ENCODE data around the gene MYO18A.

MYO18A gene

GRCh38 chr17:29196769-29197515 is 16.7 kb upstream of the MYO18A start:
- peaks cover 0 to 9% (median 0%) of the 10 kb centered on the region in 5 donors for H3K4me1 ChIP-seq (ENCODE audit: control insufficient read depth in 5 of 5, insufficient read depth in 5 of 5, low read length in 5 of 5)
- no peaks in the 10 kb centered on the region for H3K9me3 ChIP-seq (ENCODE audit: control insufficient read depth in 5 of 5, low read length in 5 of 5)

GRCh38 chr17:29195465-29196081 is 15.4 kb upstream of the MYO18A start:
- peaks cover 0 to 9% (median 0%) of the 10 kb centered on the region in 5 donors for H3K4me1 ChIP-seq (ENCODE audit: control insufficient read depth in 5 of 5, insufficient read depth in 5 of 5, low read length in 5 of 5)
- H3K27me3 ChIP-seq (ENCODE audit: control insufficient read depth in 5 of 5, insufficient read depth in 4 of 5, low read length in 5 of 5) = peaks cover 0 to 6% (median 0%) of the 10 kb centered on the region in 5 donors
- peak overlapping the region in 1 of 5 donors; percentile 25 for H3K4me3 ChIP-seq (ENCODE audit: low read depth in 1 of 5, low read length in 5 of 5)
- H3K9me3 ChIP-seq (ENCODE audit: control insufficient read depth in 5 of 5, low read length in 5 of 5) = no peaks in the 10 kb centered on the region
- H3K36me3 ChIP-seq (ENCODE audit: control insufficient read depth in 5 of 5, insufficient read depth in 5 of 5, low read length in 5 of 5) = no peaks in the 10 kb centered on the region
- no peak overlapping the region for H3K9ac ChIP-seq (ENCODE audit: low read length in 5 of 5)
- no peak overlapping the region for H3K27ac ChIP-seq (ENCODE audit: low read depth, low read length)

More at GRCh38 chr17:29196769-29197515, 16.7 kb upstream of the MYO18A start:
- H3K36me3 ChIP-seq (ENCODE audit: control insufficient read depth in 5 of 5, insufficient read depth in 5 of 5, low read length in 5 of 5) = no peaks in the 10 kb centered on the region
- H3K9ac ChIP-seq (ENCODE audit: low read length in 5 of 5) = no peak overlapping the region
- peaks cover 0 to 6% (median 0%) of the 10 kb centered on the region in 5 donors for H3K27me3 ChIP-seq (ENCODE audit: control insufficient read depth in 5 of 5, insufficient read depth in 4 of 5, low read length in 5 of 5)
- H3K27ac ChIP-seq (ENCODE audit: low read depth, low read length) = no peak overlapping the region
- no peak overlapping the region for H3K4me3 ChIP-seq (ENCODE audit: low read depth in 1 of 5, low read length in 5 of 5)

GRCh38 chr17:29194669-29195068 is 14.5 kb upstream of the MYO18A start:
- Histone ChIP-seq H3K4me3 (ENCODE audit: low read depth in 1 of 5, low read length in 5 of 5) (no peak overlapping the region), H3K9ac (ENCODE audit: low read length in 5 of 5) (no peak overlapping the region), H3K4me1 (ENCODE audit: control insufficient read depth in 5 of 5, insufficient read depth in 5 of 5, low read length in 5 of 5) (peaks cover 0 to 9% (median 0%) of the 10 kb centered on the region in 5 donors), H3K9me3 (ENCODE audit: control insufficient read depth in 5 of 5, low read length in 5 of 5) (no peaks in the 10 kb centered on the region), H3K27ac (ENCODE audit: low read depth, low read length) (no peak overlapping the region), H3K36me3 (ENCODE audit: control insufficient read depth in 5 of 5, insufficient read depth in 5 of 5, low read length in 5 of 5) (no peaks in the 10 kb centered on the region), H3K27me3 (ENCODE audit: control insufficient read depth in 5 of 5, insufficient read depth in 4 of 5, low read length in 5 of 5) (peaks cover 0 to 6% (median 0%) of the 10 kb centered on the region in 5 donors)

- Histone ChIP-seq H3K27ac (ENCODE audit: low read depth, low read length) (no peak overlapping the region), H3K9ac (ENCODE audit: low read length in 5 of 5) (no peak overlapping the region), H3K9me3 (ENCODE audit: control insufficient read depth in 5 of 5, low read length in 5 of 5) (no peaks in the 10 kb centered on the region), H3K36me3 (ENCODE audit: control insufficient read depth in 5 of 5, insufficient read depth in 5 of 5, low read length in 5 of 5) (no peaks in the 10 kb centered on the region), H3K27me3 (ENCODE audit: control insufficient read depth in 5 of 5, insufficient read depth in 4 of 5, low read length in 5 of 5) (peaks cover 0 to 6% (median 0%) of the 10 kb centered on the region in 5 donors), H3K4me1 (ENCODE audit: control insufficient read depth in 5 of 5, insufficient read depth in 5 of 5, low read length in 5 of 5) (peaks cover 0 to 9% (median 0%) of the 10 kb centered on the region in 5 donors), H3K4me3 (ENCODE audit: low read depth in 1 of 5, low read length in 5 of 5) (no peak overlapping the region)
These were observed 12.9 kb upstream of the MYO18A start for GRCh38 chr17:29193146-29193545.

GRCh38 chr17:29190592-29191207 is 10.5 kb upstream of the MYO18A start:
- no peak overlapping the region for H3K27ac ChIP-seq (ENCODE audit: low read depth, low read length)
- H3K4me1 ChIP-seq (ENCODE audit: control insufficient read depth in 5 of 5, insufficient read depth in 5 of 5, low read length in 5 of 5) = peaks cover 0 to 5% (median 0%) of the 10 kb centered on the region in 5 donors
- no peak overlapping the region for H3K9ac ChIP-seq (ENCODE audit: low read length in 5 of 5)

GRCh38 chr17:29190039-29190438 is 9.8 kb upstream of the MYO18A start:
- Histone ChIP-seq H3K4me3 (ENCODE audit: low read depth in 1 of 5, low read length in 5 of 5) (no peak overlapping the region), H3K27ac (ENCODE audit: low read depth, low read length) (no peak overlapping the region), H3K27me3 (ENCODE audit: control insufficient read depth in 5 of 5, insufficient read depth in 4 of 5, low read length in 5 of 5) (no peaks in the 10 kb centered on the region), H3K4me1 (ENCODE audit: control insufficient read depth in 5 of 5, insufficient read depth in 5 of 5, low read length in 5 of 5) (peaks cover 0 to 2% (median 0%) of the 10 kb centered on the region in 5 donors), H3K9ac (ENCODE audit: low read length in 5 of 5) (no peak overlapping the region), H3K9me3 (ENCODE audit: control insufficient read depth in 5 of 5, low read length in 5 of 5) (no peaks in the 10 kb centered on the region), H3K36me3 (ENCODE audit: control insufficient read depth in 5 of 5, insufficient read depth in 5 of 5, low read length in 5 of 5) (no peaks in the 10 kb centered on the region)

More at GRCh38 chr17:29190592-29191207, 10.5 kb upstream of the MYO18A start:
- Histone ChIP-seq H3K27me3 (ENCODE audit: control insufficient read depth in 5 of 5, insufficient read depth in 4 of 5, low read length in 5 of 5) (no peaks in the 10 kb centered on the region), H3K9me3 (ENCODE audit: control insufficient read depth in 5 of 5, low read length in 5 of 5) (no peaks in the 10 kb centered on the region), H3K36me3 (ENCODE audit: control insufficient read depth in 5 of 5, insufficient read depth in 5 of 5, low read length in 5 of 5) (no peaks in the 10 kb centered on the region), H3K4me3 (ENCODE audit: low read depth in 1 of 5, low read length in 5 of 5) (no peak overlapping the region)

- H3K9ac ChIP-seq (ENCODE audit: low read length in 5 of 5) = no peak overlapping the region
These were observed 9.2 kb upstream of the MYO18A start for GRCh38 chr17:29189355-29189754.

GRCh38 chr17:29181226-29181625 is 1.0 kb upstream of the MYO18A start:
- no peaks in the 10 kb centered on the region for H3K36me3 ChIP-seq (ENCODE audit: control insufficient read depth in 5 of 5, insufficient read depth in 5 of 5, low read length in 5 of 5)
- no peak overlapping the region for H3K27ac ChIP-seq (ENCODE audit: low read depth, low read length)
- H3K9me3 ChIP-seq (ENCODE audit: control insufficient read depth in 5 of 5, low read length in 5 of 5) = no peaks in the 10 kb centered on the region
- H3K9ac ChIP-seq (ENCODE audit: low read length in 5 of 5) = peak overlapping the region in 2 of 5 donors; percentile 60 to 86
- H3K4me3 ChIP-seq (ENCODE audit: low read depth in 1 of 5, low read length in 5 of 5) = no peak overlapping the region
- peaks cover 1 to 43% (median 31%) of the 10 kb centered on the region in 5 donors for H3K4me1 ChIP-seq (ENCODE audit: control insufficient read depth in 5 of 5, insufficient read depth in 5 of 5, low read length in 5 of 5)
- no peaks in the 10 kb centered on the region for H3K27me3 ChIP-seq (ENCODE audit: control insufficient read depth in 5 of 5, insufficient read depth in 4 of 5, low read length in 5 of 5)

More at GRCh38 chr17:29189355-29189754, 9.2 kb upstream of the MYO18A start:
- Histone ChIP-seq H3K36me3 (ENCODE audit: control insufficient read depth in 5 of 5, insufficient read depth in 5 of 5, low read length in 5 of 5) (no peaks in the 10 kb centered on the region), H3K4me3 (ENCODE audit: low read depth in 1 of 5, low read length in 5 of 5) (no peak overlapping the region), H3K9me3 (ENCODE audit: control insufficient read depth in 5 of 5, low read length in 5 of 5) (no peaks in the 10 kb centered on the region), H3K4me1 (ENCODE audit: control insufficient read depth in 5 of 5, insufficient read depth in 5 of 5, low read length in 5 of 5) (no peaks in the 10 kb centered on the region), H3K27ac (ENCODE audit: low read depth, low read length) (no peak overlapping the region), H3K27me3 (ENCODE audit: control insufficient read depth in 5 of 5, insufficient read depth in 4 of 5, low read length in 5 of 5) (no peaks in the 10 kb centered on the region)

- H3K9me3 ChIP-seq (ENCODE audit: control insufficient read depth in 5 of 5, low read length in 5 of 5) = no peaks in the 10 kb centered on the region
- H3K27me3 ChIP-seq (ENCODE audit: control insufficient read depth in 5 of 5, insufficient read depth in 4 of 5, low read length in 5 of 5) = no peaks in the 10 kb centered on the region
- peak overlapping the region; percentile 57 for H3K27ac ChIP-seq (ENCODE audit: low read depth, low read length)
- peak overlapping the region; percentile 60 to 86 (median 66) for H3K9ac ChIP-seq (ENCODE audit: low read length in 5 of 5)
- peaks cover 1 to 46% (median 34%) of the 10 kb centered on the region in 5 donors for H3K4me1 ChIP-seq (ENCODE audit: control insufficient read depth in 5 of 5, insufficient read depth in 5 of 5, low read length in 5 of 5)
- no peaks in the 10 kb centered on the region for H3K36me3 ChIP-seq (ENCODE audit: control insufficient read depth in 5 of 5, insufficient read depth in 5 of 5, low read length in 5 of 5)
- peak overlapping the region; percentile 65 to 70 (median 68) for H3K4me3 ChIP-seq (ENCODE audit: low read depth in 1 of 5, low read length in 5 of 5)
These were observed 576 bp upstream of the MYO18A start for GRCh38 chr17:29180788-29181160.

Data from subcutaneous abdominal adipose tissue (tissue), 5 donors.